Measurements from ENCODE around the gene TMEM208. TPM values are rescaled to one million over a fixed set of nuclear protein-coding genes. Genes with fewer than 3 reads are reported as not detected.

Gene TMEM208
- total RNA-seq, 1 donor from 2014 or later = 33.1 TPM

GRCh38 chr16:67250045-67250327 is 23.1 kb downstream of the TMEM208 start:
- intact Hi-C loops (cut with DNase I) = no loop called here
- H3K9me3 ChIP-seq = no peaks in the 10 kb centered on the region
- TF ChIP-seq, protein P1, sequence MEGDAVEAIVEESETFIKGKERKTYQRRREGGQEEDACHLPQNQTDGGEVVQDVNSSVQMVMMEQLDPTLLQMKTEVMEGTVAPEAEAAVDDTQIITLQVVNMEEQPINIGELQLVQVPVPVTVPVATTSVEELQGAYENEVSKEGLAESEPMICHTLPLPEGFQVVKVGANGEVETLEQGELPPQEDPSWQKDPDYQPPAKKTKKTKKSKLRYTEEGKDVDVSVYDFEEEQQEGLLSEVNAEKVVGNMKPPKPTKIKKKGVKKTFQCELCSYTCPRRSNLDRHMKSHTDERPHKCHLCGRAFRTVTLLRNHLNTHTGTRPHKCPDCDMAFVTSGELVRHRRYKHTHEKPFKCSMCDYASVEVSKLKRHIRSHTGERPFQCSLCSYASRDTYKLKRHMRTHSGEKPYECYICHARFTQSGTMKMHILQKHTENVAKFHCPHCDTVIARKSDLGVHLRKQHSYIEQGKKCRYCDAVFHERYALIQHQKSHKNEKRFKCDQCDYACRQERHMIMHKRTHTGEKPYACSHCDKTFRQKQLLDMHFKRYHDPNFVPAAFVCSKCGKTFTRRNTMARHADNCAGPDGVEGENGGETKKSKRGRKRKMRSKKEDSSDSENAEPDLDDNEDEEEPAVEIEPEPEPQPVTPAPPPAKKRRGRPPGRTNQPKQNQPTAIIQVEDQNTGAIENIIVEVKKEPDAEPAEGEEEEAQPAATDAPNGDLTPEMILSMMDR (IDR thresholded peaks at IDR 0.05) = no peak
- H3K4me1 ChIP-seq = peaks cover 33% of the 10 kb centered on the region
- H3K4me3 ChIP-seq = no peak overlapping the region
- DNase-seq = peak; percentile 25
- no peak overlapping the region for H3K27ac ChIP-seq
- peaks cover 11% of the 10 kb centered on the region for H3K27me3 ChIP-seq (ENCODE audit: low read depth)
- no peaks in the 10 kb centered on the region for H3K36me3 ChIP-seq
- no peak for ATAC-seq

- Histone ChIP-seq H3K4me3 (no peak overlapping the region), H3K4me1 (peaks cover 19% of the 10 kb centered on the region), H3K36me3 (no peaks in the 10 kb centered on the region), H3K27ac (no peak overlapping the region), H3K27me3 (ENCODE audit: low read depth) (peaks cover 11% of the 10 kb centered on the region), H3K9me3 (no peaks in the 10 kb centered on the region)
- TF ChIP-seq, protein P1 (IDR thresholded peaks at IDR 0.05) = no peak
- ATAC-seq (no peak), DNase-seq (no peak)
- intact Hi-C loops (cut with DNase I) = no loop called here
Measured at GRCh38 chr16:67252609-67253497, 25.9 kb downstream of the TMEM208 start.

DNA sequence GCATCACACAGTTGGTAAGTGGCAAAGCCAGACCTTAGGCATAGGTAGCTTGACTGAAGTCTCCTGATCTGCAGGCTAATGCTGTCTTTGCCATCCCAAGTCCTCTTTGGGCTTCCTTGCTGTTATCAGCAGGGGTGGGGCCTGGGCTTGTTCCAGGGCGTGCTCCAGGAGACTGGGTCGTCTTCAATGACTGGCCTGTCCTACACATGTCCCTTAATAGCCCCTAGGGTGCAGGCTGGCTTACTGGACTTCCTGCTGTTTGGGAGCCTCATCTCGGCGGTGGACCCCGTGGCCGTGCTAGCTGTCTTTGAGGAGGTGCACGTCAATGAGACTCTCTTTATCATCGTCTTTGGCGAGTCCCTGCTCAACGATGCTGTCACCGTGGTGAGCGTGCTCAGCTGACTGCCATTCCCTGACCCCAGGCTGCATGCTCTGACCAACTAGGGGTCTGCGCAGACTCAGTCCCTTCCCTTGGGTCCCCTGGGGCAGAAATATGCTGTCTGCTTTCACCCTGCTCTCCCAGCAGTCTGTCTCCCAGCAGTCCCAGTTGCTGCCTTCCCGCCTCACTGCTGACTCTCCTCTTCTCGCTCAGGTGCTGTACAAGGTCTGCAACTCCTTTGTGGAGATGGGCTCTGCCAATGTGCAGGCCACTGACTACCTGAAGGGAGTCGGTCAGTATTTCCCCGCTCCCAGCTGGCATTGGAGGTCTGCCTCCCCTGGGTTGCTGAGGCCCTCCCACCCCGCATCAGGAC is 28.0 kb downstream of the TMEM208 start:
- TF ChIP-seq, protein P1 (IDR thresholded peaks at IDR 0.05) = no peak
- no peak for DNase-seq
- H3K4me1 ChIP-seq = no peaks in the 10 kb centered on the region
- no peaks in the 10 kb centered on the region for H3K9me3 ChIP-seq
- peaks cover 6% of the 10 kb centered on the region for H3K27me3 ChIP-seq (ENCODE audit: low read depth)
- intact Hi-C loops (cut with DNase I) = no loop called here
- ATAC-seq = no peak
- H3K4me3 ChIP-seq = no peak overlapping the region
- no peak overlapping the region for H3K27ac ChIP-seq
- H3K36me3 ChIP-seq = no peaks in the 10 kb centered on the region

DNA sequence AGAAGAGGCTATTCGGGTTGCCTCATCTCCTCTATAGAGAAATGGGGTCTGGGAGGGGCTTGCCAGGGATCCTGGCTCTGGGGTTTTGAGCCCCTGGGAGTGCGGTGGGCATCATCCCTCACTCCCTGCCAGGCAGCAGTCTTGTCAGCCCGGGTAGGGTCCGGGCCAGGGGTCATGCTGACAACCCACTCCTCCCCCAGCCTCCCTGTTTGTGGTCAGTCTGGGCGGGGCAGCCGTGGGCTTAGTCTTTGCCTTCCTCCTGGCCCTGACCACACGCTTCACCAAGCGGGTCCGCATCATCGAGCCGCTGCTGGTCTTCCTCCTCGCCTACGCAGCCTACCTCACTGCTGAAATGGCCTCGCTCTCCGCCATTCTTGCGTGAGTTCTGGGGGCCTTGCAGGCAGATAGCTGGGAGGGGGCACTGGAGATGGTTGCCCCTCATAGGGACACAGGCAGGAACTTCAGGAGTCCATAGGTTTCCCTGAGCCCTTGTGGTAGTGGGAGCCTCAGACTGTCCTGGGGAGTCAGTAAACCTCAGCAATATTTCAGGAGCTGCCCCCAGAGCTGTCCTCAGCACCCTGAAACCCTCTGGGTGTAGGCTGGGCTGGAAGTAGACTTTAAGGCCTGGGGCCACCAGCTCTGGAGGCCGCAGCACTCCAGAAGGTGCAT is 28.8 kb downstream of the TMEM208 start:
- no peak for DNase-seq
- no peaks in the 10 kb centered on the region for H3K36me3 ChIP-seq
- no peaks in the 10 kb centered on the region for H3K4me1 ChIP-seq
- no peak overlapping the region for H3K4me3 ChIP-seq
- no peak overlapping the region for H3K27ac ChIP-seq
- peaks cover under 1% of the 10 kb centered on the region for H3K27me3 ChIP-seq (ENCODE audit: low read depth)
- TF ChIP-seq, protein P1 (IDR thresholded peaks at IDR 0.05) = no peak
- no peaks in the 10 kb centered on the region for H3K9me3 ChIP-seq
- no peak for ATAC-seq
- intact Hi-C loops (cut with DNase I) = no loop called here

DNA sequence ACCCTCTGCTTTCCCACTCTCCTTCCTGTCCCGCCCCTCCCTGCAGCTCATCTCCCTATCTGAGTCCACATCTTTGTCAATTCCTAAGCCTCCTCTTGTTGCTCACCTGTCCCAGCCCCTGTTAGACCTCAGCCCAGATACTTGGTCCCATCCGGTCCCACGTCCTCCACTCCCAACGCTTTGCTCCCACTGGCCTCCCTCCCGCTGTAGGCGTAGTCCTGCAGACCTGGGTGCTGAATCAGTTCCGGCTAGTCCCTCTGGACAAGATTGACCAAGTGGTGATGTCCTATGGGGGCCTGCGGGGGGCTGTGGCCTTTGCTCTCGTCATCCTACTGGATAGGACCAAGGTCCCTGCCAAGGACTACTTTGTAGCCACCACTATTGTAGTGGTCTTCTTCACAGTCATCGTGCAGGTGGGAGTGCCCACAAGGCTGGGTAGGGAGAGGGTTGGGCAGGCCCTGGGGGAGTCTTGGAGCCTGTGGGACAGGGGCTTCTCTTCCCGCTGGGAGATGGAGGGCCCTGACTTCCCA is 29.8 kb downstream of the TMEM208 start:
- no peak overlapping the region for H3K27ac ChIP-seq
- H3K9me3 ChIP-seq = no peaks in the 10 kb centered on the region
- H3K4me3 ChIP-seq = no peak overlapping the region
- H3K4me1 ChIP-seq = no peaks in the 10 kb centered on the region
- intact Hi-C loops (cut with DNase I) = no loop called here
- DNase-seq = no peak
- TF ChIP-seq, protein P1 (IDR thresholded peaks at IDR 0.05) = no peak
- H3K36me3 ChIP-seq = no peaks in the 10 kb centered on the region
- no peaks in the 10 kb centered on the region for H3K27me3 ChIP-seq (ENCODE audit: low read depth)
- ATAC-seq = no peak
